Measurements from ENCODE around the gene HOXB5.
A peak's percentile ranks its signal among the peaks of the same experiment; 100 is the strongest.

HOXB5 gene

DNA sequence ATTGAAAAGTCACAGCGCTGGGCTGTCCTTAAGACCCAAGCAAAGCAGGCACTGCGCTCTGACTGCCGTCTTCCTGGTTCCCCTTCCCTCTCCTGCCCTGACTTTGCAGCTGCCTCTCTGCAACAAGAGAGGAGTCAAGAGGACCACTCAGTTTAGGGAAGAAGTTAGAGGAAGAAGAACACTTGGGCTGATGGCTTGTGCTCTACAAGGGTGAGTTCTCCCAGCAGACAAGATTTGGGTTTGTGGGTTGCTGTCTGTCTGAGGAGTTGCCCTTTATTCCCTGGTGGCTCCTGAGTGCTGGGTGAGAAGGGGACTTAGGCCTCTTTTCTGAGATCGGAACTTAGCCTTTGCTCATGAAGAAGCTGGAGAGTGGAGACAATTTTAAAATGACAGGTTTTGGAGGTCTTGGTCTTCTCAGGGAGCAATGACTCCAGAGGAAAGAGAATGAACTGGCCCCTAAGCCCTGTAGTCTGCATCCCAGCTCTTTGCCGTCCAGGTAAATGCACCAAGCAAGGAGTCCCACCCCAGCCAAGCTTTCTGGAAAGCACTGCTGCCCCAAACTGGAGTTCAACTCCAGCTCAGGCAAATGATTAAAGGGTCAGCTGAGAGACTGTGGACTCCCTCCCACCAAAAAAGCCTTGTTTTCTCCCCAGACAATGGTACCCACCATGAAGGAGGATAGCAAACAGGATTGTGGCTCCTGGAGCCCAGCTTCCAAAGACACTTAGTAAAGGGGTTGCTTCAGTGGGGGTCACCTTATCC is 35.3 kb upstream of the HOXB5 start:
- DNase-seq (ENCODE audit: low read depth): no peak
- TF ChIP-seq, protein P1, sequence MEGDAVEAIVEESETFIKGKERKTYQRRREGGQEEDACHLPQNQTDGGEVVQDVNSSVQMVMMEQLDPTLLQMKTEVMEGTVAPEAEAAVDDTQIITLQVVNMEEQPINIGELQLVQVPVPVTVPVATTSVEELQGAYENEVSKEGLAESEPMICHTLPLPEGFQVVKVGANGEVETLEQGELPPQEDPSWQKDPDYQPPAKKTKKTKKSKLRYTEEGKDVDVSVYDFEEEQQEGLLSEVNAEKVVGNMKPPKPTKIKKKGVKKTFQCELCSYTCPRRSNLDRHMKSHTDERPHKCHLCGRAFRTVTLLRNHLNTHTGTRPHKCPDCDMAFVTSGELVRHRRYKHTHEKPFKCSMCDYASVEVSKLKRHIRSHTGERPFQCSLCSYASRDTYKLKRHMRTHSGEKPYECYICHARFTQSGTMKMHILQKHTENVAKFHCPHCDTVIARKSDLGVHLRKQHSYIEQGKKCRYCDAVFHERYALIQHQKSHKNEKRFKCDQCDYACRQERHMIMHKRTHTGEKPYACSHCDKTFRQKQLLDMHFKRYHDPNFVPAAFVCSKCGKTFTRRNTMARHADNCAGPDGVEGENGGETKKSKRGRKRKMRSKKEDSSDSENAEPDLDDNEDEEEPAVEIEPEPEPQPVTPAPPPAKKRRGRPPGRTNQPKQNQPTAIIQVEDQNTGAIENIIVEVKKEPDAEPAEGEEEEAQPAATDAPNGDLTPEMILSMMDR (conservative IDR thresholded peaks at IDR 0.05; ENCODE audit: control insufficient read depth, insufficient read depth, low read depth, low read length): no peak

DNA sequence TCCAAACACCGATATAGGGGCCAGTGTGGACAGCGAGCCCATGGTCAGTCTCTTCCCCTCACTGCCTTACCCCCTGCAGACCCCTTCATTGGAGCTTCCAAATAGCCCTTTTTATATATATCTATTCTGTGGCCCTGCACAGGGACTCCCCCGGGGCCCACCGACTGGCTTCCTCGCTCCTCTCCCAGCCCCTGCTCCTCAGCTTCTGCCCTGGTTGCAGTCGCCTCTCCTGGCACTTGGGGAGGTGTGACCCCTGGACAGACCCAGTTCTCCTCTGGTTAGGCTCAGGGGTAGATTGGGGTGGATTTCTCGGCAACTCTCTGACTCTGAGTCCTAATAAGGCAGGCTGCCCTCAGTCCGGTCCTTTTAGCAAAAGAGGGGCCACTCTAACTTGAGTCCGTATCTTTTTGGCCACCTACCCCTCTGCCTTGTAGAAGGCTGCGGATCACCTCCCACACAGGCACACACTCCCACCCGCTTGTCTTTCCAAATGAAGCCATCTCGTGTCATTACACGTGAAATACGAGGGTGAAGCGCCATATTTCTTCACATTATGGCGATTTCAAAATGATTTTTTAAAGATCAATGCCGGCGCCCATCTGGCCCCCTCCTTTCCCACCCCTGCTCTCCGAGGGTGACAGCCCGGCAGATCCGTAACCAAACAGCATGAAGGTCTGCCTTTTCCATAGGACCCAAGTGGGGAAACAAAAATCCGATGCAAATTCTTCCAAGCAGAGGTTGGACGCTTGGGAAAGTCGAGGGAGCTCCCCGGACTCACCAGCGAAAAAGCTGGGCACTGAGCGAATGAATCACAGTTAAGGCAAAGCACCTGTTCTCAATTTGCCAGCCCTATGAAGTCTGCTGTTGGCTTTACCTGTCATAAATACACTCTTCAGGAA is 34.3 kb upstream of the HOXB5 start:
- TF ChIP-seq, protein P1 (conservative IDR thresholded peaks at IDR 0.05; ENCODE audit: control insufficient read depth, insufficient read depth, low read depth, low read length): no peak
- no peak for DNase-seq (ENCODE audit: low read depth)
- no peak overlapping the region for H3K4me3 ChIP-seq (ENCODE audit: control insufficient read depth, low read depth, low read length)

More for the DNA sequence above, 35.3 kb upstream of the HOXB5 start:
- no peak overlapping the region for H3K4me3 ChIP-seq (ENCODE audit: control insufficient read depth, low read depth, low read length)

DNA sequence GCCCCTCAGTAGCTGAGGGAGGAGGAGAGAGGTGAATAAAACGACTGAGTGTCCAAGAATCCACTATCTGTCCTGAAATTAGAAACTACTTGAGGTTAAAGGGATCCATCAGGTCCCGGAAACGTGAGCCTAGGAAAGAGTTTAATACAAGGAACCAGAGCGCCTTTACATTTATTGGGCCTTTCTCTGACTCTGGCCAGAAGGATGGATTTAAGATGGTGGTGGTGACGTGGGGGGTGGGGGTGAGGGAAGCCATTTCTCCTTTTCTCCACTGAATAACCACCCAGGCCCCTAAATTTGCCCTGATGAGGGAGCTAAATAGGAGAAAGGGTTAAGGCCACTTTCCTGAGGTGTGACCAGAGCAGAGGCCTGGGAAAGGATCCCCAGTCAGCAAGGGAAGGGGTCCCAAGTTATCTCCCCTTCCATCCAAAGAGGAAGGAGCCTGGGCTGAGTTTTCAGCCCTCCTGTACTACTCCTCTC is 33.6 kb upstream of the HOXB5 start:
- TF ChIP-seq, protein P1 (conservative IDR thresholded peaks at IDR 0.05; ENCODE audit: control insufficient read depth, insufficient read depth, low read depth, low read length): no peak
- no peak for DNase-seq (ENCODE audit: low read depth)
- H3K4me3 ChIP-seq (ENCODE audit: control insufficient read depth, low read depth, low read length): no peak overlapping the region

DNA sequence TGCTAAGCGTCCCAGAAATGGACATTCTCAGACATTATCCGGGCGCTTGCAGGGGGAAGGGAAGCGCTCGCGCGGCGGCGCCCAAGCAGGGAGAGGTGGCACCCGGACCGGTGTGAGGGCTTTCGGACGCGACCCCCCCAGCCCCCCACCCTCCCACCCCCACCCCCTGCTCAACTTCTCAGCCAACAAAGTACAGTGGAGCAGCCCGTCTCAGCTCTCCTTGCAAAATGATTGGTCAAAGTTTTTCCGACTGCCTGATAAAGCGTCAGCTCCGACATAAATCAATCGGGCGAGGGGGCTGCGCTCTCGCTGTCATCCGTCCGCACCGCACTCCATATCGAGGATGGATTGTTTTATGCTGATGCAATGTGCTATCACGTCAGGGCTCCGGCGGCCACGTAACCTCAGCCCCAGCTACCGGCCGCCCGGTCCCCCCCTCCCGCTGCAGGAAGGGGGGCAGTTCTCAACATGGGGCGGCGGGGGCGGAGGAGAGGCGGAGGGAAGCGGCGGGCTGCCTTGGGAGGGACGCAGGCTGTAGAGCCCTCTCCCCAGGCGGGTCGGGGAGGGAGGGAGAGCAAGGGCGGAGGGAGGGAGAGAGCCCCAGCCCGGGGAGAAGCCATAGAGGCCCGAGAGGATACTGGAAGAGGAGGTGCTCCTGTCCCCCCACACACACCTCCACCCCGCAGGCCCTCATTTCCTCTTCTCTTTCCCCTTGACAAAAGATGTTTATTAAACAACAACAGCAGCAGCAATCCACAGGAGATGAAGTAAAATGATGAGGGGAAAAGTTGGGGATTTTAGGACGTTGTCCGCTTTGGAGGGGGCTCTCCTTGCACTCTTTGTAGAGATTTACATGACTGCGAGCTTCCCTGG is 32.9 kb upstream of the HOXB5 start, which contains the start of gene HOXB9:
HOXB9 (minus strand) TSS at position 114 of the 873 bp plus-strand sequence; CDS start at position 25, 89 bp downstream.
- peak within 1 kb of the TSS; percentile 17 for H3K4me3 ChIP-seq (ENCODE audit: control insufficient read depth, low read depth, low read length)
- peak; percentile 54 for DNase-seq (ENCODE audit: low read depth)
- TF ChIP-seq, protein P1 (conservative IDR thresholded peaks at IDR 0.05; ENCODE audit: control insufficient read depth, insufficient read depth, low read depth, low read length): no peak

DNA sequence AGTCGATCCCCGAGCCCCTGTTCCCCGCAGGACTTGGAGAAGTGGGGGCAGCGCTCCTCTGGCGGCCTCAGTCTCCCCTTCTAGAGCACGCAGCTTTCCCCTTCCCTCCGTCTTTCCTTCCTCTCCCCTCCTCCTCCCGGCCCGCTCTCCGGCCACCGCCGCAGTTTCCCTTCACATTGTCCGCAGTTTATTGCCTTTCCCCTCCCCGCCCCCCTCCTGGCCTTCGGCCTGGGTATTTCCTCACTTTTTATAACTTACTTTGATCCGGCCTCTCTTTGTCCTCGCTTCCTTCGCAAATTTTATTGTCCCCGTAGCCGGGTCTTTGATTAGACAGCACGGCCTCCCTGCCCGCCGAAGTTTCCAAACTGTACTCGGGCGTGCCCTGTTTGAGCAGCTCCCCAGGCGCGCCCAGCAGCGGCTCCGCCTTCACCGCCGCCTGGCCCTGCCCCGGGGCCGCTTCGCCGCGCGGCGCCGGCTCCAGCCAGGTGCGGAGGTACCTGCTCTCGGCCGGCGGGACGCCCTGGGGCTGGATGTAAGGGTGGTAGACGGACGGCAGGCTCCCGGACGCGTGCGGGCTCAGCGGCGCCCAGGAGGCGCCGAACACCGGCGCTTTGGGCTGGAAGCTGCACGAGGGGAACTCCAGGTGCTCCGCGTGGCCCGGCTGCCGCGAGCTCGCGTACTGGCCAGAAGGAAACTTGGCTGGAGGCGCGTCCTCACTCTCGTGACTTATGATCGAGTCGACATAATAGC is 32.1 kb upstream of the HOXB5 start:
- DNase-seq (ENCODE audit: low read depth): no peak
- TF ChIP-seq, protein P1 (conservative IDR thresholded peaks at IDR 0.05; ENCODE audit: control insufficient read depth, insufficient read depth, low read depth, low read length): no peak
- peak overlapping the region; percentile 17 for H3K4me3 ChIP-seq (ENCODE audit: control insufficient read depth, low read depth, low read length)
